B cell (primary cell): Measurements from ENCODE around the gene TRAF5. TPM values are rescaled to one million over a fixed set of nuclear protein-coding genes. Genes with fewer than 3 reads are reported as not detected.

ENCODE experiments used
- ATAC-seq: fragments of 200-7000 bp; cut with Tn5 transposase; one replicate; pipeline ENCODE4 v1.10.0; 2021; ENCODE audit warnings: low read depth, mild to moderate bottlenecking, moderate number of reproducible peaks, moderate library complexity
- CTCF ChIA-PET: fragments of 350-600 bp; sonication (Branson Sonifier 250); formaldehyde crosslinking; loops from one replicate; lab custom pipeline; 2021; ENCODE audit warnings: antibody characterized with exemption, inconsistent platforms; lab: Charles Lee
- POLR2A ChIA-PET: fragments of 350-600 bp; sonication (Branson Sonifier 250); formaldehyde crosslinking; loops from one replicate; lab custom pipeline; 2021; ENCODE audit warnings: antibody characterized with exemption; lab: Charles Lee
- DNase-seq: peaks from one replicate; pipeline ENCODE4 v3.0.0; 2013
- H2AFZ ChIP-seq: 2 replicates; pipeline ENCODE4 v1.6.1; 2012; ENCODE audit warnings: mild to moderate bottlenecking, low read depth, low read length; ENCODE audit not compliant: insufficient read depth, poor library complexity, severe bottlenecking
- H3K27ac ChIP-seq, 2 donors: 1 replicate in 1 of 2; 2 replicates in 1 of 2; pipeline ENCODE4 v1.5.1; 2012 to 2013; ENCODE audit warnings: low read length in 2 of 2, mild to moderate bottlenecking in 2 of 2, moderate library complexity in 1 of 2
- H3K27me3 ChIP-seq, 4 experiments: fragments of 200-600 bp in 1 of 4; sonication (generic) in 1 of 4; replicated peaks in 1 of 4; 1 replicate in 2 of 4; 2 replicates in 2 of 4; pipeline versions ENCODE4 v1.6.1 to v1.7.0; 2013 to 2016; ENCODE audit warnings: low read length in 3 of 4, mild to moderate bottlenecking in 2 of 4, mixed read lengths in 1 of 4, moderate library complexity in 1 of 4; ENCODE audit not compliant: insufficient read depth in 4 of 4, control insufficient read depth in 3 of 4; ENCODE audit errors: control extremely low read depth in 1 of 4
- H3K36me3 ChIP-seq, 2 experiments: replicated peaks in 1 of 2; 1 replicate in 1 of 2; 2 replicates in 1 of 2; pipeline versions ENCODE4 v1.6.1 to v1.7.1; 2013; ENCODE audit warnings: low read length in 1 of 2; ENCODE audit not compliant: insufficient read depth in 2 of 2, control insufficient read depth in 1 of 2; ENCODE audit errors: control extremely low read depth in 1 of 2, extremely low read depth in 1 of 2
- H3K4me1 ChIP-seq, 2 donors: fragments of 200-600 bp in 1 of 2; sonication (generic) in 1 of 2; 1 replicate in 1 of 2; 2 replicates in 1 of 2; pipeline versions ENCODE4 v1.5.1 to v1.6.1; 2013 to 2017; ENCODE audit warnings: low read length in 2 of 2; ENCODE audit not compliant: control insufficient read depth in 2 of 2, insufficient read depth in 2 of 2
- H3K4me2 ChIP-seq: replicated peaks from 2 replicates; pipeline ENCODE3; 2012; ENCODE audit warnings: mild to moderate bottlenecking, low read depth, low read length; ENCODE audit not compliant: poor library complexity, severe bottlenecking
- H3K4me3 ChIP-seq, 5 experiments: fragments of 200-600 bp in 1 of 5; sonication (generic) in 1 of 5; 1 replicate in 3 of 5; 2 replicates in 2 of 5; pipeline versions ENCODE4 v1.5.1 to v1.7.0; 2011 to 2016; ENCODE audit warnings: low read length in 4 of 5, mild to moderate bottlenecking in 4 of 5, low read depth in 2 of 5, control low read depth in 1 of 5, moderate library complexity in 1 of 5; ENCODE audit not compliant: insufficient read depth in 1 of 5; ENCODE audit errors: control extremely low read depth in 1 of 5, extremely low read depth in 1 of 5
- H3K79me2 ChIP-seq: fragments of 200-600 bp; sonication (generic); one replicate; pipeline ENCODE4 v1.6.0; 2016; ENCODE audit warnings: low read length; ENCODE audit not compliant: control insufficient read depth, insufficient read depth
- H3K9ac ChIP-seq: fragments of 200-600 bp; sonication (generic); 2 replicates; pipeline ENCODE4 v1.6.1; 2017; ENCODE audit warnings: mild to moderate bottlenecking, low read length, moderate library complexity
- H3K9me3 ChIP-seq, 3 donors: one replicate each; pipeline versions ENCODE4 v1.6.1 to v1.7.1; 2013; ENCODE audit warnings: low read length in 2 of 3; ENCODE audit not compliant: control insufficient read depth in 2 of 3, insufficient read depth in 1 of 3; ENCODE audit errors: control extremely low read depth in 1 of 3
- H4K20me1 ChIP-seq: 2 replicates; pipeline ENCODE4 v1.6.0; 2012; ENCODE audit warnings: mild to moderate bottlenecking, low read length; ENCODE audit not compliant: insufficient read depth, control insufficient read depth, poor library complexity, severe bottlenecking
- H3K27ac Mint-ChIP-seq: one replicate; pipeline ENCODE4 v1.8.0; 2021; ENCODE audit warnings: mixed read lengths
- H3K27me3 Mint-ChIP-seq: one replicate; pipeline ENCODE4 v1.8.0; 2021; ENCODE audit warnings: mixed read lengths
- H3K4me1 Mint-ChIP-seq: one replicate; pipeline ENCODE4 v1.8.0; 2021; ENCODE audit warnings: mixed read lengths
- H3K4me3 Mint-ChIP-seq: one replicate; pipeline ENCODE4 v1.8.0; 2021; ENCODE audit warnings: mixed read lengths
- H3K9me3 Mint-ChIP-seq: one replicate; pipeline ENCODE4 v1.8.0; 2022; ENCODE audit warnings: mixed read lengths; ENCODE audit not compliant: insufficient read depth
- EZH2 ChIP-seq: IDR thresholded peaks from 2 replicates; pipeline ENCODE4 v1.6.1; 2012; ENCODE audit warnings: borderline replicate concordance, low read depth, mild to moderate bottlenecking, moderate library complexity, low read length; ENCODE audit not compliant: insufficient read depth, poor library complexity, severe bottlenecking
- WGBS: methylation state at CpG from one replicate; pipeline ENCODE4 v1.1.5; 2013; ENCODE audit warnings: missing lambda C conversion rate; ENCODE audit not compliant: insufficient coverage; 5-methylcytosine and 5-hydroxymethylcytosine counted together
- intact Hi-C: fragments of 100-400 bp; cut with micrococcal nuclease; formaldehyde crosslinking; loops from one replicate; pipeline ENCODE4 v1.10.0; 2022
- polyA plus RNA-seq: library from polyadenylated mRNA; depleted of rRNA; stranded (reverse); fragments of >200 nt; gene quantifications from 2 replicates; pipeline ENCODE4 v1.2.3, GENCODE V29; 2012
- total RNA-seq, 2 donors: library from RNA; stranded (reverse); fragments of 120-200 nt in 1 of 2; gene quantifications; 1 replicate in 1 of 2; 2 replicates in 1 of 2; pipeline versions ENCODE4 v1.2.3 to v1.2.4, GENCODE V29; 2013 to 2022
- TF ChIP-seq, protein P1 (sequence below): fragments of 200-600 bp; IDR thresholded peaks from one replicate; pipeline ENCODE4 v1.8.0; 2022; ENCODE audit warnings: antibody characterized with exemption, mild to moderate bottlenecking

TRAF5 gene
- total and polyA plus RNA-seq, 2 donors (not counting 1 experiment from before 2014, with no cell fraction given), result 129 to 143 TPM

GRCh38 chr1:211338224-211338620 lies 11.6 kb downstream of the TRAF5 start:
- TF ChIP-seq, protein P1, sequence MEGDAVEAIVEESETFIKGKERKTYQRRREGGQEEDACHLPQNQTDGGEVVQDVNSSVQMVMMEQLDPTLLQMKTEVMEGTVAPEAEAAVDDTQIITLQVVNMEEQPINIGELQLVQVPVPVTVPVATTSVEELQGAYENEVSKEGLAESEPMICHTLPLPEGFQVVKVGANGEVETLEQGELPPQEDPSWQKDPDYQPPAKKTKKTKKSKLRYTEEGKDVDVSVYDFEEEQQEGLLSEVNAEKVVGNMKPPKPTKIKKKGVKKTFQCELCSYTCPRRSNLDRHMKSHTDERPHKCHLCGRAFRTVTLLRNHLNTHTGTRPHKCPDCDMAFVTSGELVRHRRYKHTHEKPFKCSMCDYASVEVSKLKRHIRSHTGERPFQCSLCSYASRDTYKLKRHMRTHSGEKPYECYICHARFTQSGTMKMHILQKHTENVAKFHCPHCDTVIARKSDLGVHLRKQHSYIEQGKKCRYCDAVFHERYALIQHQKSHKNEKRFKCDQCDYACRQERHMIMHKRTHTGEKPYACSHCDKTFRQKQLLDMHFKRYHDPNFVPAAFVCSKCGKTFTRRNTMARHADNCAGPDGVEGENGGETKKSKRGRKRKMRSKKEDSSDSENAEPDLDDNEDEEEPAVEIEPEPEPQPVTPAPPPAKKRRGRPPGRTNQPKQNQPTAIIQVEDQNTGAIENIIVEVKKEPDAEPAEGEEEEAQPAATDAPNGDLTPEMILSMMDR, result no peak
- TF ChIP-seq EZH2, result no peak
- H3K4me3 ChIP-seq, result no peak overlapping the region
- POLR2A ChIA-PET, result interaction anchor here (1.1 kb wide), 1 partner anchor 11 kb away, joined by 4 read pairs; no protein-coding TSS in a partner anchor
- 100% methylated on average over 1 of the region's 4 CpGs for WGBS
- Mint-ChIP-seq H3K27me3 (no peaks in the 10 kb centered on the region), H3K27ac (peak overlapping the region; percentile 84), H3K9me3 (no peaks in the 10 kb centered on the region), H3K4me3 (peak overlapping the region; percentile 62), H3K4me1 (peaks cover 90% of the 10 kb centered on the region)
- CTCF ChIA-PET, result interaction anchor here (0.6 to 18.7 kb wide), 3 partner anchors 11 to 138 kb away, joined by 3 to 333 read pairs (median 3); partner anchors contain the start of gene TRAF5
- peaks cover 0 to 38% of the 10 kb centered on the region in 2 experiments for H3K36me3 ChIP-seq
- peak overlapping the region; percentile 90 to 92 for H3K27ac ChIP-seq
- peaks cover 100% of the 10 kb centered on the region for H3K79me2 ChIP-seq
- DNase-seq (no peak), ATAC-seq (no peak)
- H3K27me3 ChIP-seq, result no peaks in the 10 kb centered on the region
- H3K9me3 ChIP-seq, result no peaks in the 10 kb centered on the region
- H3K9ac ChIP-seq, result peak overlapping the region; percentile 30
- intact Hi-C loops, result loop anchor here (2.0 to 10.0 kb wide), 2 partner anchors 45 to 993 kb away; no protein-coding TSS in a partner anchor
- H4K20me1 ChIP-seq, result peaks cover 53% of the 10 kb centered on the region
- peaks cover 97 to 98% of the 10 kb centered on the region in 2 donors for H3K4me1 ChIP-seq
- peak overlapping the region; percentile 80 for H3K4me2 ChIP-seq
- H2AFZ ChIP-seq, result no peak overlapping the region

DNA sequence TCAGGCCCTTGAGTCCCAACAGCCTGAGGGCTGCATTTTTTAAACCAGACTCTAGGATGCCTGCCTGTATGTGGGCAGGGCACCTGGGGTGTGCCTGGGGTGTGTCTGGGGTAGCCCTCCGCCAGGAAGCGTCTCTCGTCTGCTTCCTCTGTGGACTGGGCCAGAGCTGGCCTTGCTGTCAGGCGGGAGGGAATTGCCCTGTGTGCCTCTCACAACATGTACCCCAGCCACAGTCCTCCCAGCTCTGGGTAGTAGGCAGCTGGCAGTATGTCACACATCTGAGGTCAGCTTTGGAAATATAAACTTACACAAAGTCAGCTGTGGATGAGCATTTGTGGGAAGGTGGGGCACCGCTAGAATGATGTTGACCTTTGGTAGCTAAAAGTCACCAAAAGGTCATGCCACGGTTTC lies 13.0 kb downstream of the TRAF5 start:
- H2AFZ ChIP-seq, result no peak overlapping the region
- no peaks in the 10 kb centered on the region for H3K9me3 Mint-ChIP-seq
- peaks cover 97 to 98% of the 10 kb centered on the region in 2 donors for H3K4me1 ChIP-seq
- peak overlapping the region in 1 of 5 experiments; percentile 2 for H3K4me3 ChIP-seq
- peaks cover 93% of the 10 kb centered on the region for H3K4me1 Mint-ChIP-seq
- H3K27me3 ChIP-seq, result no peaks in the 10 kb centered on the region
- intact Hi-C loops, result loop anchor here (2.0 to 10.0 kb wide), 2 partner anchors 43 to 995 kb away; no protein-coding TSS in a partner anchor
- H3K27me3 Mint-ChIP-seq, result no peaks in the 10 kb centered on the region
- peaks cover 67% of the 10 kb centered on the region for H4K20me1 ChIP-seq
- ChIA-PET POLR2A (interaction anchor here (1.3 kb wide), 1 partner anchor 13 kb away, joined by 4 read pairs; no protein-coding TSS in a partner anchor), CTCF (interaction anchor here (1.0 to 18.7 kb wide), 4 partner anchors 11 to 137 kb away, joined by 3 to 333 read pairs (median 12); partner anchors contain the start of gene TRAF5)
- 23% methylated on average over 5 of the region's 6 CpGs for WGBS
- DNase-seq (peak; percentile 49), ATAC-seq (peak; percentile 37)
- H3K9me3 ChIP-seq, result no peaks in the 10 kb centered on the region
- TF ChIP-seq, protein P1, result no peak
- TF ChIP-seq EZH2, result no peak
- H3K4me2 ChIP-seq, result peak overlapping the region; percentile 80
- H3K27ac Mint-ChIP-seq, result peak overlapping the region; percentile 84
- peaks cover 0 to 43% of the 10 kb centered on the region in 2 experiments for H3K36me3 ChIP-seq
- peak overlapping the region; percentile 12 for H3K9ac ChIP-seq
- H3K27ac ChIP-seq, result peak overlapping the region; percentile 90 to 92
- peaks cover 100% of the 10 kb centered on the region for H3K79me2 ChIP-seq
- peak overlapping the region; percentile 70 for H3K4me3 Mint-ChIP-seq
